HG03097 (cell line): Measurements from ENCODE around the gene GRM4.
"Not testable (repeated sequence)": the region's sequence is repeated elsewhere in the genome, so short reads cannot be mapped to it uniquely, and the experiment has no call there.

Experiments
- ATAC-seq: cut with Tn5 transposase; IDR thresholded peaks from one replicate; pipeline ENCODE4 v1.9.1; 2021; ENCODE audit not compliant: unreplicated experiment, low FRiP score

GRM4 gene

GRCh38 chr6:34146021-34146782 lies at the start of gene GRM4:
Gene GRM4 (minus strand): TSS chr6:34146087. CDS start chr6:34133496, 12,591 bp downstream.
- ATAC-seq: no peak

- ATAC-seq: no peak
Observed at GRCh38 chr6:34194772-34195171, 48.9 kb upstream of the GRM4 start.

GRCh38 chr6:34190504-34191122 lies 44.7 kb upstream of the GRM4 start:
- no peak for ATAC-seq

DNA sequence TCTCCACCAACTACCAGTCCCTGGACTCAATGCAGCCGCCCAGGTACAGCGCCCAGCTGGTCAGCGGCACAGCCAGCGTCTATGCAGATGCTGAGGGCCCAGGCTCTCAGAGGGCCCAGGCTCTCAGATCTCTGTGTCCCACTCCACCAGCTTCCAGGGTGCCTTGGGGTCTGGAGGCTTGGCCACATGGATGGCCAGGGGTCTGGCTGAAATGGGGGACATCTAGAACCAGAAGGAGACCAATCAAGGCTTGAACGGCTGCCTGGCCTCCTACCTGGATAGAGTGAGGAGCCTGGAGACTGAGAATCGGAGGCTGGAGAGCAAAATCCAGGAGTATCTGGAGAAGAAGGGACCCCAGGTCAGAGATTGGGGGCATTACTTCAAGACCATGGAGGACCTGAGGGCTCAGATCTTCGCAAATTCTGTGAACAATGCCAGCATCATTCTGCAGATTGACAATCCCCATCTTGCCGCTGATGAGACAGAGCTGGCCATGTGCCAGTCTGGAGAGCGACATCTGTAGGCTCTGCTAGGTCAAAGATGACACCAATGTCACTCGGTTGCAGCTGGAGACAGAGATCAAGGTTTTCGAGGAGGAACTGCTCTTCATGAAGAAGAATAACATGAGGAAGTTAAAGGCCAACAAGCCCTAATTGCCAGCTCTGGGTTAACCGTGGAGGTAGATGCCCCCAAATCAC lies 44.1 kb upstream of the GRM4 start:
- ATAC-seq: no peak

GRCh38 chr6:34184726-34185125 lies 38.8 kb upstream of the GRM4 start:
- ATAC-seq: not testable (repeated sequence)

GRCh38 chr6:34182751-34183531 lies 37.1 kb upstream of the GRM4 start:
- no peak for ATAC-seq

DNA sequence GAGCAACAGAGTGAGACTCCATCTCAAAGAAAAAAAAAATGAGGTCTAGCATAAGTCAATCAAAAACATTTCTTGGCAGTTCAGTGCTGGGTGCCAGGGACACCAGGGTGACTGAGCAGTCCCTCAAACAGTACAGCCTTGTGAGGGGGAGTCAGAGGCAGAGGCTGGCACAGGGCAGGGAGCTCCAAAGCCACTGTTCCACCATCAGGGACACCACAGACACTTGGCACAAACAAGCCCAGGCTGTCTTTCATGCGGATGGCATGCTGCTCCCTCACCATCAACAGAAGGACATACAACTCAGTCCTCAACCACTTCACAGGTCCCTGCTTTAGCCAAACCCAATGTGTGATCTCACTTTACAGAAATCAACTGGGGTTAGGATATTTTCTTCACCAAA lies 36.0 kb upstream of the GRM4 start:
- ATAC-seq: no peak

GRCh38 chr6:34179106-34179720 lies 33.3 kb upstream of the GRM4 start:
- ATAC-seq: no peak

GRCh38 chr6:34178357-34179105 lies 32.6 kb upstream of the GRM4 start:
- ATAC-seq: no peak

DNA sequence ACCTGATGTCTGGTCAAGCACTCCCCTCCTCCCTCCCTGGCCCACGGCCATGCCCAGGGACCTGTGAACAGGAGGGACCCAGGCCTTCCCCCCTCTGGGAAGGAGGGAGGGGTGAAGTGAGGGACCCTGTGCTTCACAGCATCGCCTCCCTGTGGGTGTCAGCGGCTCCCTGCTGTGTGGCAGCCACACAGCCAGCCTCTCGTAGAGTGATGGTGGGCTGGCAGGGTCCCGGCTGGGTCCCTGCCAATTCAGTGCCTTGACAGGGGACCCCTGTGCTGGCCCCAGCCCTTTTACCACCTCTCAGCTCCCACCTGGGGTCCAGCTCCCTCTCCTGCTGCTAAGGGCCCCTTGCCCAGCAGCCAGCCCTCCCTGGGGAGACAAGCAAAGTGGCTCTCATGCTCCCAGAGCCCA lies 31.3 kb upstream of the GRM4 start:
- no peak for ATAC-seq

GRCh38 chr6:34176261-34177031 lies 30.6 kb upstream of the GRM4 start:
- no peak for ATAC-seq

GRCh38 chr6:34174846-34175399 lies 29.0 kb upstream of the GRM4 start:
- ATAC-seq: no peak

DNA sequence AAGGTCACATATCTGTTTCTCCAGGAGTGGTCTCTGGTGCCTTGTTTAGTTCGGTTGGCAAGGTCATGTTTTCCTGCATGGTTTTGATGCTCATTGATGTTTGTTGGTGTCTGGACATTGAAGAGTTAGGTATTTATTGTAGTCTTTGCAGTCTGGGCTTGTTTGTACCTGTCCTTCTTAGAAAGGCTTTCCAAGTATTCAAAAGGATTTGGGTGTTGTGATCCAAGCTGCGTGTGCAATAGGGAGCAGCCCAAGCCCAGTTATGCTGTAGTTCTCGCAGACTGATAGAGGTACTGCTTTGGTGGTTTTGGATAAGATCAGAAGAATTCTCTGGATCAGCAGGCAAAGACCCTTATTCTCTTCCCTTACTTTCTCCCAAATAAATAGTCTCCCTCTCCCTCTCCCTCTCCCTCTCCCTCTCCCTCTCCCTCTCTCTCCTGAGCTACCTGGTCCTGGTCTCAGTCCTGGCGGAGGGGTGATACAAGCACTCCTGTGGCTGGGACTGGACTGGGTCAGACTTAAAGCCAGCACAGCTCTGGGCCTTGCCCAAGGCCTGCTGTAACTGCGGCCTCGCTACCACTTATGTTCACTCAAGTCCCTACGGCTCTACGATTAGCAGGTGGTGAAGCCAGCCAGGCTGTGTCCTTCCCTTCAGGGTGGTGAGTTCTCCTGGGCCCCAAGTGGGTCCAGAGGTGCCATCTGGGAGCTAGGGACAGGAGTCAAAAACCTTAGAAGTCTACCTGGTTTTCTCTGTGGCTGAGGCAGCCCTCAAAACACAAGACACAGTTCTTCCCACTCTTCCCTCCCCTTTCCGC lies 27.3 kb upstream of the GRM4 start:
- no peak for ATAC-seq

GRCh38 chr6:34170346-34170745 lies 24.5 kb upstream of the GRM4 start:
- no peak for ATAC-seq

DNA sequence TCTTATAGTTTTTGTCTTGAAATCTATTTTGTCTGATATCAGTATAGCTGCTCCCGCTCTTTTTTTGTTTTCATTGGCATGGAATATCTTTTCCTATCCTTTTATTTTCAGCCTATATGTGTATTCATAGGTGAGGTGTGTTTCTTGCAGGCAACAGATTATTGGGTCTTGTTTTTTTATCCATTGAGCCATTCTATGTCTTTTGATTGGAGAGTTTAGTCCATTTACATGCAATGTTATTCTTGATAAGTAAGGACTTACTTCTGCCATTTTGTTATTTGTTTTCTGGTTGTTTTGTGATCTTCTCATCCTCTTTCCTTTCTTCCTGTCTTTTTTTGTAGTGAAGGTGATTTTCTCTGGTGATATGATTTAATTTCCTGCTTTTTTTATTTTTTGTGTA lies 24.0 kb upstream of the GRM4 start:
- ATAC-seq: no peak

DNA sequence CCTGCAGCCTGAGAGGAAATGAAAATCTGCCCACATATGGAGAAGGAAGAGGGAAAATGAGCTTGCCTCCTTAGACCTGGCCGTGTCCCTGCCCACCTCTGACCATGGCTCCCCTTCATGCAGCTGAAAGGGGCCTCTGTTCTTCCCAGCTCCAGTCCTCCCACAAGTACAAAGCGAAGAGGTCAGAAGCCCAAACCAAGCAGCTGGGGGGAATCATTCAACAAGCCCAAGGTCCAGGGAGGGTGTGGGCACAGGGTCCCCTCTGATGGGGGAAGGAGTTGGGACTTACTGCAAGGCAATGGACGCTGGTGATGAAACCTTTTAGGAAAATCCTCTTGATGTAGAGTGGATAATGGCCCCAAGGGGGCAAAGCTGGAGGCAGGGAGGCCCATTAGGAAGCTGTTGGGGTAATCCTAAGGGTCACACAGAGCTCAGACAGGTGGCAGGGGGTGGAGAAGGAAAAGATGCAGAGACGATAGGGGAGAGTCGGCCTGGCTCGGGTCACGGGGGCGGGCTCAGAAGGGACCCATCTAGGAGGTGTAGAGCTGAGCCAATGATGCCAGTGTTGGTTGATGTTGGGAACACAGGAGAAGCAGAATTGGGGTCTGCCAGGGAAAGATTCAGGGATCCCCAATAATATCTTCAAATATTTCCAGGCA lies 16.1 kb upstream of the GRM4 start:
- ATAC-seq: no peak

- ATAC-seq: no peak
Observed at GRCh38 chr6:34159844-34160243, 14.0 kb upstream of the GRM4 start.
